HepG2 (cell line): ENCODE results near the gene MPZL3. TPM values are rescaled to one million over a fixed set of nuclear protein-coding genes. Genes with fewer than 3 reads are reported as not detected.

ENCODE experiments used
- ATAC-seq: fragments of 200-7000 bp; cut with Tn5 transposase; 3 replicates; pipeline ENCODE4 v1.9.1; 2020; ENCODE audit warnings: mild to moderate bottlenecking, moderate library complexity
- BruUV-seq: library from RNA; stranded (reverse); fragments of 400-500 nt; replicated peaks from 2 replicates; lab custom pipeline; 2021; lab: Mats Ljungman, UMichigan
- CTCF ChIA-PET: fragments of 300-600 bp; formaldehyde crosslinking; extraction: SDS; loops from one replicate; lab custom pipeline; 2021; ENCODE audit warnings: low total read pairs, inconsistent platforms, low intra/inter-chr PET ratio; lab: Yijun Ruan, JAX
- POLR2A ChIA-PET: fragments of 350-600 bp; sonication (Branson Sonifier 250); formaldehyde crosslinking; loops from one replicate; lab custom pipeline; 2020; ENCODE audit warnings: antibody characterized with exemption, inconsistent platforms; lab: Yijun Ruan, JAX
- DNase-seq: peaks from one replicate; pipeline ENCODE4 v3.0.0-alpha.2; 2015; ENCODE audit warnings: low spot score
- FAIRE-seq: peaks from 3 replicates; lab custom pipeline; 2011; peaks lifted over from hg19 to GRCh38; lab: Jason Lieb, UNC
- H2AFZ ChIP-seq: one replicate; pipeline ENCODE4 v1.6.1; 2011; ENCODE audit warnings: low read length, inconsistent platforms
- H3K27ac ChIP-seq: fragments of 300-600 bp; 3 replicates; pipeline ENCODE4 v1.8.0; 2011; ENCODE audit warnings: mixed run types, mild to moderate bottlenecking, mixed read lengths, low read length, inconsistent platforms; ENCODE audit not compliant: insufficient read depth; ENCODE audit errors: extremely low read length
- H3K27me3 ChIP-seq, 2 experiments: fragments of 200-600 bp in 1 of 2; 2 replicates in 1 of 2; 3 replicates in 1 of 2; pipeline versions ENCODE4 v1.6.0 to v1.8.0; 2011; ENCODE audit warnings: low read length in 2 of 2, mild to moderate bottlenecking in 2 of 2, moderate library complexity in 2 of 2, inconsistent platforms in 1 of 2; ENCODE audit not compliant: insufficient read depth in 2 of 2, control insufficient read depth in 1 of 2
- H3K36me3 ChIP-seq, 2 experiments: fragments of 200-600 bp in 1 of 2; replicated peaks in 1 of 2; 2 replicates in 1 of 2; 3 replicates in 1 of 2; pipeline versions ENCODE4 v1.5.1 to v1.8.0; 2011; ENCODE audit warnings: low read length in 2 of 2, inconsistent platforms in 1 of 2; ENCODE audit not compliant: insufficient read depth in 2 of 2, control insufficient read depth in 1 of 2
- H3K4me1 ChIP-seq: 2 replicates; pipeline ENCODE4 v1.5.1; 2012; ENCODE audit warnings: low read length, inconsistent platforms; ENCODE audit not compliant: insufficient read depth
- H3K4me2 ChIP-seq: 2 replicates; pipeline ENCODE4 v1.6.0; 2011; ENCODE audit warnings: low read depth, low read length, inconsistent platforms
- H3K4me3 ChIP-seq, 3 experiments: fragments of 200-600 bp in 1 of 3; sonication (generic), shearing (Covaris generic) in 1 of 3; replicated peaks in 1 of 3; 2 replicates each; pipeline ENCODE4 v1.5.1; 2011 to 2016; ENCODE audit warnings: low read length in 3 of 3, inconsistent platforms in 2 of 3, low read depth in 2 of 3, mild to moderate bottlenecking in 2 of 3, control low read depth in 1 of 3, mixed read lengths in 1 of 3; ENCODE audit not compliant: insufficient read depth in 1 of 3
- H3K79me2 ChIP-seq: one replicate; pipeline ENCODE4 v1.6.1; 2011; ENCODE audit warnings: low read length, inconsistent platforms; ENCODE audit not compliant: insufficient read depth
- H3K9ac ChIP-seq: 2 replicates; pipeline ENCODE4 v1.6.0; 2011; ENCODE audit warnings: mild to moderate bottlenecking, low read depth, low read length, inconsistent platforms; ENCODE audit not compliant: insufficient read depth
- H3K9me3 ChIP-seq: 2 replicates; pipeline ENCODE4 v1.5.1; 2012; ENCODE audit warnings: mild to moderate bottlenecking, low read length
- H4K20me1 ChIP-seq: 2 replicates; pipeline ENCODE4 v1.6.0; 2011; ENCODE audit warnings: inconsistent platforms, mild to moderate bottlenecking, low read length, moderate library complexity; ENCODE audit not compliant: insufficient read depth
- NFYC ChIP-seq: IDR thresholded peaks from 2 replicates; pipeline ENCODE4 v1.6.1; 2016; ENCODE audit warnings: missing genetic modification reagents, missing compliant biosample characterization
- ZMYM3 ChIP-seq: sonication (generic); formaldehyde crosslinking; IDR thresholded peaks from 2 replicates; pipeline ENCODE4 v1.5.1; 2020; ENCODE audit warnings: mild to moderate bottlenecking, missing genetic modification reagents
- ZNF629 ChIP-seq: sonication (generic); formaldehyde crosslinking; conservative IDR thresholded peaks from 2 replicates; pipeline ENCODE4 v1.5.0; 2020; ENCODE audit warnings: missing genetic modification reagents
- WGBS: methylation state at CpG from one replicate; pipeline ENCODE4 v1.1.6; 2017; ENCODE audit warnings: low lambda C conversion rate; 5-methylcytosine and 5-hydroxymethylcytosine counted together
- in situ Hi-C: cut with HindIII; loops from 2 replicates; pipeline ENCODE4 v1.10.0; 2017; ENCODE audit warnings: low pct_unique_long_range_greater_than_20kb; ENCODE audit not compliant: extremely low pct_ligation_motif_present
- intact Hi-C: fragments of 100-400 bp; cut with micrococcal nuclease; formaldehyde crosslinking; loops from one replicate; pipeline ENCODE4 v1.10.0; 2022; ENCODE audit not compliant: unreplicated experiment
- polyA plus RNA-seq, 8 experiments: library from polyadenylated mRNA; depleted of rRNA in 3 of 8; stranded (reverse) in 7 of 8; unstranded in 1 of 8; fragments of >200 nt; fragmentation: Illumina TruSeq in 4 of 8; extraction: Trizol in 4 of 8; gene quantifications; 2 replicates each; pipeline versions ENCODE4 v1.2.1 to v1.2.3, GENCODE V29; 2011 to 2016; ENCODE audit warnings: low read depth in 4 of 8, missing spikeins in 1 of 8, mixed read lengths in 1 of 8; ENCODE audit not compliant: insufficient read depth in 1 of 8
- total RNA-seq, 5 experiments: library from RNA; depleted of rRNA; stranded (reverse); fragments of >200 nt; fragmentation: Illumina TruSeq; extraction: Trizol; gene quantifications; 2 replicates each; pipeline ENCODE4 v1.2.3, GENCODE V29; 2016; ENCODE audit warnings: low read depth in 1 of 5
- TF ChIP-seq, protein P1 (sequence below): sonication (generic); formaldehyde crosslinking; IDR thresholded peaks from 2 replicates; pipeline ENCODE4 v1.8.0; 2022; ENCODE audit warnings: mild to moderate bottlenecking, missing genetic modification reagents
- TF ChIP-seq, protein P2 (sequence below): sonication (generic); formaldehyde crosslinking; IDR thresholded peaks from 2 replicates; pipeline ENCODE4 v1.5.0; 2020; ENCODE audit warnings: mild to moderate bottlenecking, missing genetic modification reagents

Gene MPZL3
- total and polyA plus RNA-seq, 2 of the 13 experiments (the other 11 are each of a cell fraction or from before 2014, with no cell fraction given), result 5.3 to 9.3 TPM

DNA sequence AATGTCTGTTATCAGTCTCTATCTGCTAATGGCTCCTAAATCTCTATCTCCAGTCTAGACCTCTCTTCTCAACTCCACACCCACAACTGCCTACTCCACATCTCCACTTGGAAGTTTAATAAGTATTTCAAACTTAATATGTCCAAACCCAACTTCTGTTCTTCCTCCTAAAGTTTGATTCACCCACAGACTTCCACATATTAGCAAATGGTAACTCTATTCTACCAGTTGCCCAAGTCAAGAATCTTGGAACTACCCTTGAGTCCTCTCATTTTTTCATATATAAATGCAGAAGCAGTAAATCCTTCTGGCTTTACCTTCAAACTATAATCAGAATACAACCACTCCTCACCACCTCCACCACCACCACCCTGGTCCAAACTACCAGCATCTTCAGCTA lies 20.7 kb downstream of the MPZL3 start:
- no peak for DNase-seq
- in situ Hi-C loops (no loop called here), intact Hi-C loops (no loop called here)
- Histone ChIP-seq H2AFZ (no peak overlapping the region), H3K4me1 (peaks cover 14% of the 10 kb centered on the region), H3K4me2 (no peak overlapping the region), H3K27me3 (no peaks in the 10 kb centered on the region), H3K79me2 (no peaks in the 10 kb centered on the region), H3K9ac (no peak overlapping the region), H3K9me3 (no peaks in the 10 kb centered on the region), H3K4me3 (no peak overlapping the region), H3K36me3 (peaks cover 0 to 26% of the 10 kb centered on the region in 2 experiments), H4K20me1 (no peaks in the 10 kb centered on the region), H3K27ac (no peak overlapping the region)
- ATAC-seq, result no peak
- no peak for FAIRE-seq
- TF ChIP-seq ZMYM3 (CRISPR knock-in tag), result no peak
- no peak for TF ChIP-seq NFYC (CRISPR knock-in tag)
- TF ChIP-seq, protein P1, sequence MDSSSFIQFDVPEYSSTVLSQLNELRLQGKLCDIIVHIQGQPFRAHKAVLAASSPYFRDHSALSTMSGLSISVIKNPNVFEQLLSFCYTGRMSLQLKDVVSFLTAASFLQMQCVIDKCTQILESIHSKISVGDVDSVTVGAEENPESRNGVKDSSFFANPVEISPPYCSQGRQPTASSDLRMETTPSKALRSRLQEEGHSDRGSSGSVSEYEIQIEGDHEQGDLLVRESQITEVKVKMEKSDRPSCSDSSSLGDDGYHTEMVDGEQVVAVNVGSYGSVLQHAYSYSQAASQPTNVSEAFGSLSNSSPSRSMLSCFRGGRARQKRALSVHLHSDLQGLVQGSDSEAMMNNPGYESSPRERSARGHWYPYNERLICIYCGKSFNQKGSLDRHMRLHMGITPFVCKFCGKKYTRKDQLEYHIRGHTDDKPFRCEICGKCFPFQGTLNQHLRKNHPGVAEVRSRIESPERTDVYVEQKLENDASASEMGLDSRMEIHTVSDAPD (CRISPR knock-in tag), result no peak
- ChIA-PET POLR2A (no interaction called here), CTCF (no interaction called here)
- no TSS peak for BruUV-seq

DNA sequence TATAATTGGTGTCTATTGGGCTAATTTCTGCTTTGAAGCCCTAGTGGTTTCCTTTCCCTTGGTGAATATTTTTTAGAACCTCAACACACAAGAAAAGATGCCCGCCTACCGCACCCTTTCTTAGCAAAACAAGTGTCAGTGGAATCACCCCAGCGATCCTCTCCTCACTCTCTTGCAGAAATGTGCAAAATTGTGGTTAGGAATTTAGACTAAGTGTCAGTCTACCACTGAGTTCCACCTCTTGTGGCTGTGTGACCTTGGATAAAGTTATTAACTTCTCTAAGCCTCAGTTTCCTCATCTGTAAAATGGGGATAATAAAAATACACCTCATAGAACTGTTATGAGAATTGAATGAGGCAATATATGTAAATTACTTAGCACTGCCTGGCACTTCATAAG lies 22.1 kb downstream of the MPZL3 start:
- FAIRE-seq, result no peak
- no peak overlapping the region for H3K27ac ChIP-seq
- no peak for ATAC-seq
- TF ChIP-seq, protein P2, sequence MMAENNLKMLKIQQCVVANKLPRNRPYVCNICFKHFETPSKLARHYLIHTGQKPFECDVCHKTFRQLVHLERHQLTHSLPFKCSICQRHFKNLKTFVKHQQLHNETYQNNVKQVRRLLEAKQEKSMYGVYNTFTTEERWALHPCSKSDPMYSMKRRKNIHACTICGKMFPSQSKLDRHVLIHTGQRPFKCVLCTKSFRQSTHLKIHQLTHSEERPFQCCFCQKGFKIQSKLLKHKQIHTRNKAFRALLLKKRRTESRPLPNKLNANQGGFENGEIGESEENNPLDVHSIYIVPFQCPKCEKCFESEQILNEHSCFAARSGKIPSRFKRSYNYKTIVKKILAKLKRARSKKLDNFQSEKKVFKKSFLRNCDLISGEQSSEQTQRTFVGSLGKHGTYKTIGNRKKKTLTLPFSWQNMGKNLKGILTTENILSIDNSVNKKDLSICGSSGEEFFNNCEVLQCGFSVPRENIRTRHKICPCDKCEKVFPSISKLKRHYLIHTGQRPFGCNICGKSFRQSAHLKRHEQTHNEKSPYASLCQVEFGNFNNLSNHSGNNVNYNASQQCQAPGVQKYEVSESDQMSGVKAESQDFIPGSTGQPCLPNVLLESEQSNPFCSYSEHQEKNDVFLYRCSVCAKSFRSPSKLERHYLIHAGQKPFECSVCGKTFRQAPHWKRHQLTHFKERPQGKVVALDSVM (CRISPR knock-in tag), result no peak
- TF ChIP-seq ZNF629 (CRISPR knock-in tag), result peak; percentile 68
- TF ChIP-seq, all 625 proteins: peak for 1
- H3K9ac ChIP-seq, result no peak overlapping the region
- H3K36me3 ChIP-seq, result peaks cover 0 to 21% of the 10 kb centered on the region in 2 experiments; a peak in 3 of 5 replicates
- 0 out of 2 replicates have a peak, but pooled peaks cover 9% of the 10 kb centered on the region for H3K4me1 ChIP-seq
- no peak overlapping the region for H3K4me3 ChIP-seq
- intact Hi-C loops, result no loop called here
- in situ Hi-C loops, result no loop called here
- no peak for DNase-seq
- no peak overlapping the region for H3K4me2 ChIP-seq
- H3K79me2 ChIP-seq, result no peaks in the 10 kb centered on the region
- H2AFZ ChIP-seq, result no peak overlapping the region
- BruUV-seq, result no TSS peak
- H3K9me3 ChIP-seq, result no peaks in the 10 kb centered on the region
- ChIA-PET CTCF (no interaction called here), POLR2A (no interaction called here)
- no peaks in the 10 kb centered on the region for H3K27me3 ChIP-seq
- 98% methylated on average over 3 of the region's 3 CpGs for WGBS
- H4K20me1 ChIP-seq, result no peaks in the 10 kb centered on the region
